Liver (tissue), 9 donors: ENCODE results near the gene MCTP1. TPM values are rescaled to one million over a fixed set of nuclear protein-coding genes. Genes with fewer than 3 reads are reported as not detected.

Experiments used
- DNase-seq: peaks from one replicate; pipeline ENCODE4 v3.0.0-alpha.2; 2017; ENCODE audit warnings: low spot score
- H3K27ac ChIP-seq, 2 donors: one replicate each; pipeline ENCODE4 v1.7.0; 2013; ENCODE audit warnings: inconsistent platforms in 2 of 2, low read length in 2 of 2, control low read depth in 1 of 2, low read depth in 1 of 2, mild to moderate bottlenecking in 1 of 2
- H3K27me3 ChIP-seq, 4 donors: one replicate each; pipeline versions ENCODE4 v1.6.1 to v1.7.0; 2013; ENCODE audit warnings: low read length in 3 of 4, inconsistent platforms in 1 of 4, mild to moderate bottlenecking in 1 of 4, moderate library complexity in 1 of 4; ENCODE audit not compliant: control insufficient read depth in 4 of 4, insufficient read depth in 4 of 4
- H3K36me3 ChIP-seq, 4 donors: one replicate each; pipeline versions ENCODE4 v1.6.1 to v1.7.0; 2013; ENCODE audit warnings: low read length in 3 of 4, mild to moderate bottlenecking in 3 of 4, low read depth in 1 of 4, moderate library complexity in 1 of 4; ENCODE audit not compliant: control insufficient read depth in 4 of 4, insufficient read depth in 3 of 4
- H3K4me1 ChIP-seq, 4 donors: one replicate each; pipeline versions ENCODE4 v1.6.1 to v1.7.0; 2013; ENCODE audit warnings: low read length in 3 of 4, mild to moderate bottlenecking in 3 of 4, moderate library complexity in 1 of 4; ENCODE audit not compliant: control insufficient read depth in 4 of 4, insufficient read depth in 4 of 4
- H3K4me3 ChIP-seq, 3 donors: one replicate each; pipeline versions ENCODE4 v1.6.1 to v1.7.0; 2013; ENCODE audit warnings: low read length in 3 of 3, control low read depth in 1 of 3, low read depth in 1 of 3, mild to moderate bottlenecking in 1 of 3
- H3K9ac ChIP-seq, 2 donors: one replicate each; pipeline ENCODE4 v1.7.0; 2013; ENCODE audit warnings: low read length in 2 of 2, mild to moderate bottlenecking in 2 of 2, moderate library complexity in 2 of 2, control low read depth in 1 of 2, low read depth in 1 of 2
- H3K9me3 ChIP-seq, 4 donors: one replicate each; pipeline versions ENCODE4 v1.6.1 to v1.7.0; 2013; ENCODE audit warnings: low read length in 3 of 4; ENCODE audit not compliant: control insufficient read depth in 4 of 4
- CTCF ChIP-seq: fragments of 150-350 bp; IDR thresholded peaks from 2 replicates; pipeline ENCODE4 v1.5.1; 2017; ENCODE audit warnings: improper control_type of control experiment, low read depth, low read length; ENCODE audit not compliant: missing input control
- EGR1 ChIP-seq, 2 donors: IDR thresholded peaks; 2 replicates each; pipeline ENCODE4 v1.6.1; 2016 to 2018; ENCODE audit warnings: antibody characterized with exemption in 2 of 2, low read depth in 2 of 2
- FOXA1 ChIP-seq: IDR thresholded peaks from 2 replicates; pipeline ENCODE4 v1.6.1; 2016; ENCODE audit warnings: antibody characterized with exemption
- FOXA2 ChIP-seq: IDR thresholded peaks from 2 replicates; pipeline ENCODE4 v1.6.1; 2016; ENCODE audit warnings: antibody characterized with exemption
- GABPA ChIP-seq, 2 donors: IDR thresholded peaks in 1 of 2; conservative IDR thresholded peaks in 1 of 2; 2 replicates each; pipeline ENCODE4 v1.6.1; 2016; ENCODE audit warnings: antibody characterized with exemption in 2 of 2, mild to moderate bottlenecking in 1 of 2, moderate library complexity in 1 of 2
- HNF4G ChIP-seq: IDR thresholded peaks from 2 replicates; pipeline ENCODE4 v1.6.1; 2016; ENCODE audit warnings: antibody characterized with exemption
- JUND ChIP-seq, 2 donors: IDR thresholded peaks; 2 replicates each; pipeline ENCODE4 v1.6.1; 2016; ENCODE audit warnings: antibody characterized with exemption in 2 of 2
- NR2F2 ChIP-seq: IDR thresholded peaks from 2 replicates; pipeline ENCODE4 v1.6.1; 2016; ENCODE audit warnings: antibody characterized with exemption
- RAD21 ChIP-seq, 2 donors: IDR thresholded peaks; 2 replicates each; pipeline ENCODE4 v1.6.1; 2016; ENCODE audit warnings: antibody characterized with exemption in 2 of 2, mild to moderate bottlenecking in 2 of 2
- REST ChIP-seq: IDR thresholded peaks from 2 replicates; pipeline ENCODE4 v1.6.1; 2016; ENCODE audit warnings: antibody characterized with exemption, mild to moderate bottlenecking
- SP1 ChIP-seq: IDR thresholded peaks from 2 replicates; pipeline ENCODE4 v1.6.1; 2018; ENCODE audit warnings: antibody characterized with exemption, mild to moderate bottlenecking
- TAF1 ChIP-seq: conservative IDR thresholded peaks from 2 replicates; pipeline ENCODE4 v1.6.1; 2016; ENCODE audit warnings: antibody characterized with exemption, mild to moderate bottlenecking
- YY1 ChIP-seq: IDR thresholded peaks from 2 replicates; pipeline ENCODE4 v1.6.1; 2016; ENCODE audit warnings: antibody characterized with exemption, mild to moderate bottlenecking
- ZBTB33 ChIP-seq: IDR thresholded peaks from 2 replicates; pipeline ENCODE4 v1.6.1; 2016; ENCODE audit warnings: antibody characterized with exemption
- WGBS: extraction: QIAGEN DNeasy Blood & Tissue Kit; methylation state at CpG from one replicate; pipeline ENCODE4 v1.1.7; 2013; 5-methylcytosine and 5-hydroxymethylcytosine counted together
- polyA plus RNA-seq, 2 donors: library from polyadenylated mRNA; stranded (reverse) in 1 of 2; unstranded in 1 of 2; fragments of 200-250 nt in 1 of 2; fragments of >200 nt in 1 of 2; fragmentation: Nextera tagmentation in 1 of 2; extraction: Ambion mirVana in 1 of 2; gene quantifications; one replicate each; pipeline versions ENCODE4 v1.2.1 to v1.2.3, GENCODE V29; 2013 to 2015
- total RNA-seq, 2 donors: library from RNA; depleted of rRNA; stranded (reverse); fragments of >200 nt; gene quantifications; one replicate each; pipeline ENCODE4 v1.2.3, GENCODE V29; 2014
- TF ChIP-seq, protein P1 (sequence below): IDR thresholded peaks from 2 replicates; pipeline ENCODE4 v1.6.1; 2016; ENCODE audit warnings: antibody characterized with exemption
- donor health status: healthy.
- donor health status: healthy.
- donor health status: healthy.
- donor health status: healthy.
- donor health status: healthy.

The MCTP1 gene
- total and polyA plus RNA-seq, 4 donors = 0.67 to 7.6 (median 4.3) TPM

DNA sequence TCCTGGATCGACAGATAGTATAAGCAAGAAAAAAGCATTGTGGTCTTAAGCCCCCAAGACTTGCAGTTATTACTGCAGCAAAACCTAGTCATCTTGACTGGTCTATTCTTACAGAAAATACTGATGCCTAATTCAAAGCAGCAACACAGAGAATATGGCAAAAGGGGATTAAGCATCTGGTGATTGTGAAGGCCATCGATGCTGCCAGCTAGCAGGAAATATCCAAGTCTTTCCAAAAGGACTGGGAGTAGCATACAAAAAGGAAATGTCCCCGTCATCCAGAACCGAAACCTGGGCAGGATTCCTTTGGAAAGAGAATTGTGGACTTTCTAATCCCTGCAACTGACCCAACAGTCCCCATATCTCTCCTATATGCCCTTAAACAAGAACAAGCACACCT is 534.2 kb downstream of the MCTP1 start:
- Histone ChIP-seq H3K4me3 (no peak overlapping the region), H3K27me3 (no peaks in the 10 kb centered on the region), H3K9ac (no peak overlapping the region), H3K27ac (no peak overlapping the region), H3K36me3 (no peaks in the 10 kb centered on the region), H3K9me3 (no peaks in the 10 kb centered on the region), H3K4me1 (no peaks in the 10 kb centered on the region)
- DNase-seq = no peak
- TF ChIP-seq REST (no peak), ZBTB33 (no peak), GABPA (IDR thresholded peaks at IDR 0.05 in 1 of 2, conservative IDR thresholded peaks at IDR 0.05 in 1 of 2) (no peak), JUND (IDR thresholded peaks at IDR 0.05) (no peak), EGR1 (IDR thresholded peaks at IDR 0.05; ENCODE audit: low read depth in 2 of 2) (no peak), FOXA2 (no peak), HNF4G (no peak), NR2F2 (no peak), TAF1 (no peak), RAD21 (IDR thresholded peaks at IDR 0.05) (no peak), CTCF (no peak), SP1 (no peak), YY1 (no peak)
- WGBS = 90% methylated on average over 4 of the region's 4 CpGs

DNA sequence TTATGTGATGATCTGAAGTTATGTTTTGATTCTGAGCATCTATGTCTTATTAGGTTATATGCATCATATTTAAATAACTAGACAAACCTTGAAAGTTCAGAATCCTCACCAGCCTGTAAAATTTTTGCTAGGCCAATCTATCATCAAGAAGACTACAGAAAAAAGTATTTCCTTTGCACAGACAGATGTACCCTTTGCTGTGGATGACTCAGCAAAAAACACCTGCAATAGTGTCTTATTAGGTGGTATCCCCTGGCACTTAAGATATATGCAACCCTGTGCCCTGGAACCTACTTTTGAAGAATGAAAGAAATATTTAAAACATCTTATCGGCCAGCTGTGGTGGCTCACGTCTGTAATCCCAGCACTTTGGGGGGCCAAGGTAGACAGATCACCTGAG is 535.9 kb downstream of the MCTP1 start:
- 66% methylated on average over 2 of the region's 2 CpGs for WGBS
- TF ChIP-seq TAF1 = no peak
- no peak for TF ChIP-seq ZBTB33
- TF ChIP-seq, protein P1, sequence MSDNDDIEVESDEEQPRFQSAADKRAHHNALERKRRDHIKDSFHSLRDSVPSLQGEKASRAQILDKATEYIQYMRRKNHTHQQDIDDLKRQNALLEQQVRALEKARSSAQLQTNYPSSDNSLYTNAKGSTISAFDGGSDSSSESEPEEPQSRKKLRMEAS = no peak
- TF ChIP-seq JUND (IDR thresholded peaks at IDR 0.05) = no peak
- no peak for TF ChIP-seq SP1
- no peak for TF ChIP-seq YY1
- no peak for TF ChIP-seq CTCF
- no peak for TF ChIP-seq RAD21 (IDR thresholded peaks at IDR 0.05)
- no peak for TF ChIP-seq FOXA2
- no peak for TF ChIP-seq HNF4G
- TF ChIP-seq FOXA1 = no peak
- no peak overlapping the region for H3K27ac ChIP-seq
- no peaks in the 10 kb centered on the region for H3K9me3 ChIP-seq
- no peak overlapping the region for H3K4me3 ChIP-seq
- H3K4me1 ChIP-seq = no peaks in the 10 kb centered on the region
- no peaks in the 10 kb centered on the region for H3K27me3 ChIP-seq
- no peak for DNase-seq
- H3K9ac ChIP-seq = no peak overlapping the region
- no peaks in the 10 kb centered on the region for H3K36me3 ChIP-seq
